CD14-positive monocyte (primary cell): ENCODE measurements around the gene EVA1C. TPM values are rescaled to one million over a fixed set of nuclear protein-coding genes. Genes with fewer than 3 reads are reported as not detected.

Source experiments
- DNase-seq, 3 donors: peaks; one replicate each; pipeline ENCODE4 v3.0.0-alpha.2; 2011 to 2022
- H2AFZ ChIP-seq: 2 replicates; pipeline ENCODE4 v1.6.0; 2012; ENCODE audit warnings: mild to moderate bottlenecking, low read depth, low read length, inconsistent platforms; ENCODE audit not compliant: insufficient read depth, poor library complexity, severe bottlenecking
- H3K27ac ChIP-seq, 2 donors: 1 replicate in 1 of 2; 2 replicates in 1 of 2; pipeline ENCODE4 v1.5.1; 2012 to 2013; ENCODE audit warnings: low read length in 2 of 2, control low read depth in 1 of 2, inconsistent platforms in 1 of 2, low read depth in 1 of 2, mild to moderate bottlenecking in 1 of 2
- H3K27me3 ChIP-seq, 2 donors: one replicate each; pipeline versions ENCODE4 v1.6.0 to v1.6.1; 2011 to 2013; ENCODE audit warnings: low read length in 2 of 2; ENCODE audit not compliant: control insufficient read depth in 2 of 2, insufficient read depth in 2 of 2
- H3K36me3 ChIP-seq, 2 donors: replicated peaks in 1 of 2; 1 replicate in 1 of 2; 2 replicates in 1 of 2; pipeline versions ENCODE4 v1.5.1 to v1.6.1; 2012 to 2013; ENCODE audit warnings: low read length in 2 of 2, control low read depth in 1 of 2, inconsistent platforms in 1 of 2, mild to moderate bottlenecking in 1 of 2; ENCODE audit not compliant: insufficient read depth in 2 of 2, control insufficient read depth in 1 of 2
- H3K4me1 ChIP-seq, 2 donors: 1 replicate in 1 of 2; 2 replicates in 1 of 2; pipeline versions ENCODE4 v1.5.1 to v1.6.1; 2012 to 2013; ENCODE audit warnings: low read length in 2 of 2, control low read depth in 1 of 2, inconsistent platforms in 1 of 2, mild to moderate bottlenecking in 1 of 2, moderate library complexity in 1 of 2; ENCODE audit not compliant: insufficient read depth in 2 of 2, control insufficient read depth in 1 of 2
- H3K4me2 ChIP-seq: replicated peaks from 2 replicates; pipeline ENCODE3; 2012; ENCODE audit warnings: low read length, moderate library complexity, mild to moderate bottlenecking; ENCODE audit not compliant: poor library complexity, severe bottlenecking; ENCODE audit errors: extremely low read depth
- H3K4me3 ChIP-seq, 3 experiments: fragments of 200-600 bp in 1 of 3; sonication (generic) in 1 of 3; replicated peaks in 1 of 3; 1 replicate in 2 of 3; 2 replicates in 1 of 3; pipeline ENCODE4 v1.5.1; 2011 to 2013; ENCODE audit warnings: low read length in 3 of 3, mild to moderate bottlenecking in 3 of 3, control low read depth in 2 of 3, low read depth in 2 of 3, inconsistent platforms in 1 of 3, moderate library complexity in 1 of 3
- H3K79me2 ChIP-seq: 2 replicates; pipeline ENCODE4 v1.6.0; 2012; ENCODE audit warnings: mild to moderate bottlenecking, control low read depth, inconsistent platforms, low read length, moderate library complexity; ENCODE audit not compliant: insufficient read depth
- H3K9ac ChIP-seq: 2 replicates; pipeline ENCODE4 v1.6.0; 2017; ENCODE audit warnings: low read length, mild to moderate bottlenecking; ENCODE audit not compliant: insufficient read depth, poor library complexity, severe bottlenecking
- H3K9me3 ChIP-seq, 2 donors: replicated peaks in 1 of 2; 1 replicate in 1 of 2; 2 replicates in 1 of 2; pipeline versions ENCODE4 v1.5.1 to v1.6.1; 2012 to 2013; ENCODE audit warnings: low read length in 2 of 2, control low read depth in 1 of 2; ENCODE audit not compliant: control insufficient read depth in 1 of 2, insufficient read depth in 1 of 2
- H4K20me1 ChIP-seq: 2 replicates; pipeline ENCODE4 v1.6.0; 2012; ENCODE audit warnings: mild to moderate bottlenecking, low read length, control low read depth, moderate library complexity; ENCODE audit not compliant: insufficient read depth
- H3K27ac Mint-ChIP-seq, 7 donors: one replicate each; pipeline ENCODE4 v1.8.0; 2020; ENCODE audit warnings: mild to moderate bottlenecking in 7 of 7, mixed read lengths in 7 of 7, moderate library complexity in 6 of 7, inconsistent platforms in 2 of 7
- H3K27me3 Mint-ChIP-seq, 3 donors: one replicate each; pipeline ENCODE4 v1.8.0; 2021 to 2022; ENCODE audit warnings: low read depth in 3 of 3, mild to moderate bottlenecking in 3 of 3, mixed read lengths in 3 of 3, moderate library complexity in 3 of 3, inconsistent platforms in 1 of 3
- H3K36me3 Mint-ChIP-seq, 2 donors: one replicate each; pipeline ENCODE4 v1.8.0; 2020; ENCODE audit warnings: mixed read lengths in 2 of 2, inconsistent platforms in 1 of 2, mild to moderate bottlenecking in 1 of 2
- H3K4me1 Mint-ChIP-seq: one replicate; pipeline ENCODE4 v1.8.0; 2020; ENCODE audit warnings: mild to moderate bottlenecking, mixed read lengths
- H3K4me3 Mint-ChIP-seq, 2 donors: one replicate each; pipeline ENCODE4 v1.8.0; 2020; ENCODE audit warnings: mild to moderate bottlenecking in 2 of 2, mixed read lengths in 2 of 2, moderate library complexity in 1 of 2
- H3K9me3 Mint-ChIP-seq, 7 donors: one replicate each; pipeline ENCODE4 v1.8.0; 2020 to 2022; ENCODE audit warnings: mixed read lengths in 7 of 7, mild to moderate bottlenecking in 6 of 7, moderate library complexity in 6 of 7, inconsistent platforms in 2 of 7
- WGBS: methylation state at CpG from one replicate; pipeline ENCODE4 v1.1.5; 2013; ENCODE audit warnings: missing lambda C conversion rate; ENCODE audit not compliant: insufficient coverage; 5-methylcytosine and 5-hydroxymethylcytosine counted together
- intact Hi-C, 2 donors: fragments of 100-400 bp; cut with micrococcal nuclease; formaldehyde crosslinking; loops; one replicate each; pipeline versions ENCODE4 v1.15.0 to v1.15.1; 2023
- polyA plus RNA-seq, 3 donors: library from polyadenylated mRNA; depleted of rRNA in 1 of 3; unstranded in 2 of 3; stranded (reverse) in 1 of 3; fragments of 300-500 nt in 2 of 3; fragments of >200 nt in 1 of 3; fragmentation: Illumina TruSeq in 2 of 3; gene quantifications; 1 replicate in 2 of 3; 2 replicates in 1 of 3; pipeline ENCODE4 v1.2.3, GENCODE V29; 2012 to 2021
- TF ChIP-seq, protein P1 (sequence below): fragments of 200-600 bp; IDR thresholded peaks from one replicate; pipeline ENCODE4 v1.8.0; 2022; ENCODE audit warnings: antibody characterized with exemption, mild to moderate bottlenecking

The EVA1C gene
- polyA plus RNA-seq, 3 donors = 0.37 to 0.73 (median 0.63) TPM

DNA sequence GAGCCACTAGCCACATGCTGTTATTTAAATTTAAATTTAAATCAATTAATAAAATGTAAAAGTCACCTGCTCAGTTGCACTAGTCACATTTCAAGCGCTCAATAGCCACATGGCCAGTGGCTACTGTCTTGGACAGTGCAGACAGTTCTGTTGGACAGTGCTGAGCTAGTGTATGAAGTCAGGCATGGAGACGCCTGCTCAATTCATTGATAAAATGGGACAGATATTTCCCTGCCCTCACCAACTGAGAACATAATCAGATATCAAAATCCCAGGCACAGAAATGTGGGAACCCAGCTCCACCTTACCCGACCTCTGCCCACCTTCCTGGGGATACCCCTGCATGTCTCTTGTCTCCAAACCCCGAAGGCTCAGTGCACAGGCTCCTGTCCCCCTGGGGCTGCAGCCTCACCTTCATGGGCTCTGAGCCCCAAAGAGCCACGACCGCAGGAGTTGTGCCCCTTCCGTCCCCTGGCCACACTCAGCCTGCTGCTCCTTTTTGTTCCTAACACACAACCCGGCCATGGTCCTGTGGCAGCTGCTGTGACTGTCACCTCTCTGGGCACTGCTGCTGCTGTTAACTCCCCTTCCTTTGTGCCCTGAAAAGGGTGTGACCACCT is 109.3 kb downstream of the EVA1C start:
- 92% methylated on average over 7 of the region's 8 CpGs for WGBS
- Histone ChIP-seq H3K9me3 (peaks cover 0 to 14% of the 10 kb centered on the region in 2 donors), H3K27me3 (no peaks in the 10 kb centered on the region), H3K4me3 (no peak overlapping the region), H3K36me3 (no peaks in the 10 kb centered on the region), H3K4me1 (no peaks in the 10 kb centered on the region), H4K20me1 (no peaks in the 10 kb centered on the region), H3K4me2 (no peak overlapping the region), H3K9ac (no peak overlapping the region), H3K27ac (no peak overlapping the region), H3K79me2 (no peaks in the 10 kb centered on the region), H2AFZ (no peak overlapping the region)
- intact Hi-C loops = no loop called here
- Mint-ChIP-seq H3K36me3 (no peaks in the 10 kb centered on the region), H3K4me3 (no peak overlapping the region), H3K4me1 (peaks cover 5% of the 10 kb centered on the region), H3K27ac (no peak overlapping the region), H3K27me3 (peaks cover 0 to 3% (median 3%) of the 10 kb centered on the region in 3 donors), H3K9me3 (peaks cover 0 to 16% (median 5%) of the 10 kb centered on the region in 7 donors)
- DNase-seq = no peak
- TF ChIP-seq, protein P1, sequence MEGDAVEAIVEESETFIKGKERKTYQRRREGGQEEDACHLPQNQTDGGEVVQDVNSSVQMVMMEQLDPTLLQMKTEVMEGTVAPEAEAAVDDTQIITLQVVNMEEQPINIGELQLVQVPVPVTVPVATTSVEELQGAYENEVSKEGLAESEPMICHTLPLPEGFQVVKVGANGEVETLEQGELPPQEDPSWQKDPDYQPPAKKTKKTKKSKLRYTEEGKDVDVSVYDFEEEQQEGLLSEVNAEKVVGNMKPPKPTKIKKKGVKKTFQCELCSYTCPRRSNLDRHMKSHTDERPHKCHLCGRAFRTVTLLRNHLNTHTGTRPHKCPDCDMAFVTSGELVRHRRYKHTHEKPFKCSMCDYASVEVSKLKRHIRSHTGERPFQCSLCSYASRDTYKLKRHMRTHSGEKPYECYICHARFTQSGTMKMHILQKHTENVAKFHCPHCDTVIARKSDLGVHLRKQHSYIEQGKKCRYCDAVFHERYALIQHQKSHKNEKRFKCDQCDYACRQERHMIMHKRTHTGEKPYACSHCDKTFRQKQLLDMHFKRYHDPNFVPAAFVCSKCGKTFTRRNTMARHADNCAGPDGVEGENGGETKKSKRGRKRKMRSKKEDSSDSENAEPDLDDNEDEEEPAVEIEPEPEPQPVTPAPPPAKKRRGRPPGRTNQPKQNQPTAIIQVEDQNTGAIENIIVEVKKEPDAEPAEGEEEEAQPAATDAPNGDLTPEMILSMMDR = no peak

DNA sequence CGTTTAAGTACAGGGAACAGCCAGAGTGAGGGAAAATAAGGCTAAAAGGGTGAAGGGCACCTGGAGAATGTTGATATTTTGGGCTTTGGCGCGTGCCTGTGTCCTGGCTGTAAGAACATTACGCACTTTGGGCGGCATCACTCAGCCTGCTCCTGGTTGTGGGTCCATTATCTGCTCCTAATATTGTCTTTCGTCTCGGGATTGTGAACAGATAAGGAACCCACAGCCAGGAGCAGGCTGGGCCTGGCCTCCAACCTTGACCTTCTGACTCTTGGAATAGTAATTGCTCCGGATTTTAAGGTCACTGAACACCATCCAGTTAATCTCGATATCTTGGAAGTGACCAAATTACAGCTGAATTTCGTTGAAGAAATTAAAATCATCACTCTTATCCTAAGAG is 111.0 kb downstream of the EVA1C start:
- Histone ChIP-seq H3K27me3 (no peaks in the 10 kb centered on the region), H3K27ac (no peak overlapping the region), H3K9ac (no peak overlapping the region), H3K79me2 (no peaks in the 10 kb centered on the region), H3K36me3 (no peaks in the 10 kb centered on the region), H2AFZ (no peak overlapping the region), H3K4me2 (no peak overlapping the region), H3K4me1 (no peaks in the 10 kb centered on the region), H3K4me3 (no peak overlapping the region), H4K20me1 (no peaks in the 10 kb centered on the region), H3K9me3 (peaks cover 0 to 8% of the 10 kb centered on the region in 2 donors)
- intact Hi-C loops = no loop called here
- DNase-seq = no peak
- no peak overlapping the region for H3K4me3 Mint-ChIP-seq
- H3K9me3 Mint-ChIP-seq = peaks cover 0 to 22% (median 13%) of the 10 kb centered on the region in 7 donors
- H3K27ac Mint-ChIP-seq = no peak overlapping the region
- peaks cover 3% of the 10 kb centered on the region for H3K4me1 Mint-ChIP-seq
- 98% methylated on average over 8 of the region's 10 CpGs for WGBS
- H3K36me3 Mint-ChIP-seq = no peaks in the 10 kb centered on the region
- H3K27me3 Mint-ChIP-seq = peaks cover under 1 to 3% (median 2%) of the 10 kb centered on the region in 3 donors
- TF ChIP-seq, protein P1 = no peak
